ENCODE measurements around the gene TRAM2.

TRAM2 gene

DNA sequence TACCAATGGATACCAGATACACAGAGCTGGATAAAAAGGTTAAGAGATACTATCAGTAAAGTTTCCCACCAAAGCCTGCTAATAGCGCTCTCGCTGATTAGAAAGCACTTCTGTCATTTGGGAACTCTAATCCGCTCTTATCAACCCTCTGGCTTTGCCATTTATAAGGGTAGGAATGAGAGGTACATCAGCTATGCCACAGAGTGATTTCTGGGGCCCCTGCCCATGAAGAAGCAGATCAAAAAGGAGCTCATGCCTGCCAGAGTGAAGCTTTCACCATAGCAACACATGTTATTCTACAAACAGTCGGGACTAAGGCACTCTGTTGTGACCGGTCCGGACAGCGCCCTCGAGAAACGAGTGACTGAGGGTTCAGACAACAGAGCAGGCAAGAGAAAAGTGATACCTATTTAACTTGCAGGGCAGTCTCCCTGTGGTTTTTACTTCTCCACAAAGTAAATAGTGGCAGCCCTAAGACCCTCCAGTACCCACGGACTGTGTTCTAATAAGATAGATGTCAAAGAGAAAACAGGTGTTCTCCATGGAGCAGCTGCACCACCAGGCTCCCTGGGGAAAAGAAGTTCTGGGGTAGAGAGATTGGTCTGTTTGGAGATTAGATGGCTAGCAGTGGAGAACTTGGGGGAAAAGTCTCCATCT lies 5.6 kb downstream of the TRAM2 start:
- no peak for DNase-seq (ENCODE audit: low read depth)
- no peak overlapping the region for H3K4me3 ChIP-seq (ENCODE audit: low read depth, low read length)
- TF ChIP-seq, protein P1, sequence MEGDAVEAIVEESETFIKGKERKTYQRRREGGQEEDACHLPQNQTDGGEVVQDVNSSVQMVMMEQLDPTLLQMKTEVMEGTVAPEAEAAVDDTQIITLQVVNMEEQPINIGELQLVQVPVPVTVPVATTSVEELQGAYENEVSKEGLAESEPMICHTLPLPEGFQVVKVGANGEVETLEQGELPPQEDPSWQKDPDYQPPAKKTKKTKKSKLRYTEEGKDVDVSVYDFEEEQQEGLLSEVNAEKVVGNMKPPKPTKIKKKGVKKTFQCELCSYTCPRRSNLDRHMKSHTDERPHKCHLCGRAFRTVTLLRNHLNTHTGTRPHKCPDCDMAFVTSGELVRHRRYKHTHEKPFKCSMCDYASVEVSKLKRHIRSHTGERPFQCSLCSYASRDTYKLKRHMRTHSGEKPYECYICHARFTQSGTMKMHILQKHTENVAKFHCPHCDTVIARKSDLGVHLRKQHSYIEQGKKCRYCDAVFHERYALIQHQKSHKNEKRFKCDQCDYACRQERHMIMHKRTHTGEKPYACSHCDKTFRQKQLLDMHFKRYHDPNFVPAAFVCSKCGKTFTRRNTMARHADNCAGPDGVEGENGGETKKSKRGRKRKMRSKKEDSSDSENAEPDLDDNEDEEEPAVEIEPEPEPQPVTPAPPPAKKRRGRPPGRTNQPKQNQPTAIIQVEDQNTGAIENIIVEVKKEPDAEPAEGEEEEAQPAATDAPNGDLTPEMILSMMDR (IDR thresholded peaks at IDR 0.05; ENCODE audit: low read depth, low read length, missing control alignments) = no peak

DNA sequence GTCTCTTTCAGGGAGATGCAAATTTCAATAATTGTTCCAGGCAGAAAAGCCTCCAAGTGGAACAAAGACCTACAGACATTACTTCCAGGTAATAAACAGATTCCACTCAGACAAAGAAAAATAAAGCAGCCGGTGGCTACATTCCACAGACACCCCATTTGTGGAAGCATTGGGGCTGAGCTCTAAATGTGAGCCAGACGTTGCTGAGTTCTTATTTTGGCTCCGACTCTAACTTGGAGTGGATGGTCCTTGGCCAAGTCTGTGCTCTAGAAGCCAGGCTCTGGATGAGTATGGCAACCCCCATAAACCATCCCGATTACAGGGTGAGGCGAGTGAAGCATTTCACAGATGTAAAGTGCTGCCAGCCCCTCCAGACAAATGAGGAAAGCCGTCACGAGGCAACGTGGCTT lies 6.6 kb downstream of the TRAM2 start:
- H3K4me3 ChIP-seq (ENCODE audit: low read depth, low read length) = no peak overlapping the region
- no peak for DNase-seq (ENCODE audit: low read depth)
- TF ChIP-seq, protein P1 (IDR thresholded peaks at IDR 0.05; ENCODE audit: low read depth, low read length, missing control alignments) = no peak

DNA sequence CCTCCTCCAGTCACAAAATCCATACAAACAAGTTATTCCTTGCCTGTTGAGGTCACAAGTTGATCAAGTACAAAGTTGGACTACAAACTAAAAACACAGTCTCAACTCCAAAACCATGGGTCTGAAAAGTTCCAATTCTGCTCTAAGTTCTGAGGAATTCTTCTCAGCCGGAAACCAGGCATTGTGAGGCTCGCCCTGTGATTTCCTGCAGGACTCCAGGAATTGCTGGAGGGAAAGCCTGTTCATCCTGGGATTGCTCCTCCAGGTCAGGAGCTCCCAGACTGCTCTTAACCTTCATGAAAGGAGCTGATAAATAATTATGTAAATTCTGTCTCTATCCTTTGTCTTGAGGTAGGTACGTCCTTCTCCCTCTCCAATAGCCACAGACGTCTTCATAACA lies 8.5 kb downstream of the TRAM2 start:
- H3K4me3 ChIP-seq (ENCODE audit: low read depth, low read length) = no peak overlapping the region
- TF ChIP-seq, protein P1 (IDR thresholded peaks at IDR 0.05; ENCODE audit: low read depth, low read length, missing control alignments) = no peak
- DNase-seq (ENCODE audit: low read depth) = no peak

DNA sequence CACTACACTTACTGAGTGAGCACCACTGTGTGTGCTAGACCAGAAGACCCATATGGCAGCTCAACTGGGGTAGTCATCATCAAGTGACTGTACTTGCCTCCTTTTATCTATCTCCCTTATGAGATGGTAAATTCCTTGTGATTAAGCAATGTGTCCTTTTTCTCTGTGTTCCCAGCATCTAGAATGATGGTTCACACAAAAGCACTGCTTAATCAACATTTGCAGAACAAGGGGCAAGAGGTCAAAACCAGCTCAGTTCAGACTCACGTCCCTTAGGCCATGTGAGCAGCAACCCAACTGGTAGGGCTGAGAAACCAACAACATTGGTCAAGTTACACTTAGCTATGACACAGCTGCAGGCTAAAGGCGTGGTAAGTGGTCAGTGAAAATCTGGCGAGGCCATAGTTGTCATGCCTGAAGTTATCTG lies 10.0 kb downstream of the TRAM2 start:
- H3K4me3 ChIP-seq (ENCODE audit: low read depth, low read length) = no peak overlapping the region
- DNase-seq (ENCODE audit: low read depth) = no peak
- TF ChIP-seq, protein P1 (IDR thresholded peaks at IDR 0.05; ENCODE audit: low read depth, low read length, missing control alignments) = no peak

DNA sequence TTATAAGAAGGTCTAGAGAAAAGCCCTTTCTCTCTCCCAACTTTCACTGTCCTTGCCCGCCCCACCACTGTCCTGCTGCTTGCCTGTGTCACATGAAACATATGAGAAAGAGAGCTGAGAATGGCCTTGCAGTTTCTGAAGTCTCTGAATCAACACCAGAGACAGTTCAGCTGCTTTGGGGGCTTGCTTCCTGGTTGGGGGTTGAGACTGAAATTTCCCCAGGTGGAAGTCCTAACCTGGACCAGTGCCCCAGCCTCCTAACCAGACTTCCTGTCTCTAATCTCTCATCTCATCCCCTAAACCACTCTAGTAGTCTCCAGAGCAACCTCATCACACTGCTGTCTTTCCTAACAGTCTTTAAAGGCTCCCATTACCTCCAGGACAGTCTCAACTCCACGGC lies 10.7 kb downstream of the TRAM2 start:
- TF ChIP-seq, protein P1 (IDR thresholded peaks at IDR 0.05; ENCODE audit: low read depth, low read length, missing control alignments) = no peak
- H3K4me3 ChIP-seq (ENCODE audit: low read depth, low read length) = no peak overlapping the region
- peak; percentile 44 for DNase-seq (ENCODE audit: low read depth)

DNA sequence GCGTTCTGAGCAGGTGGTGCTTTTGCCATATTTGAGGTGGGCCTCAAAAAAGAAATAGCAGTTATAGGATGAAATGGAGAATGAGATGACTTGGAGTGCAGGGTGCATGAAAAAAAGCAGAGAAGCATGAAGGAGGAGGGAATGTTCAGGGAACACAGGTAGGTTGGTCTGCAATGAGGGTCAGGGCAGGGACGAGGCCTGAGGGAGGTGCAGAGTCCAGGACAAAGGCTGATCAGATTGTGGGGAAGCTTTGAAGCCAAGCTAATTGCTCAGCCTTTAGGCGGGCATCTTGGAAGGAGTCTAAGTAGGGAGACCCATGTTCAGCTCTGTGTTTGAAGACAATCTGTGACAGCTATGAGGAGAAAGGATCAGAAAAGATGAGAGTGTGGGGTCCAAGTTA lies 12.0 kb downstream of the TRAM2 start:
- TF ChIP-seq, protein P1 (IDR thresholded peaks at IDR 0.05; ENCODE audit: low read depth, low read length, missing control alignments) = no peak
- H3K4me3 ChIP-seq (ENCODE audit: low read depth, low read length) = no peak overlapping the region
- no peak for DNase-seq (ENCODE audit: low read depth)

DNA sequence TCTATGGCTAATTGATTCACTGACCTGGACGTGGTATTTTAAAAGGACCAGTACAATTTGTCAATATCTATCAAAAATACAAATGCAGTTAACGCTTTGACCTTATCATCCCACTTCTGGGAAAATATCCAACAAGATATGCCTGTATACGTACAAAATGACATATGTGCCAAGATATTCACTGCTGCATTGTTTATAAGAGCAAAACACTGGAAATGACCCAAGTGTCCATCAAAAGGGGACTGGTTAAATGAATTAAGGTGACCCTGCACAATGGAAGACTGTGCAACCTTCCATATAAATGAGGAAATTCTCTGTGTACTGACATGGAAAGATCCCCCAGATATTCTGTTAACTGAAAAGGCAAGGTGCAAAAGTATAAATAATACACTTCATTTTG lies 13.9 kb downstream of the TRAM2 start:
- DNase-seq (ENCODE audit: low read depth) = no peak
- TF ChIP-seq, protein P1 (IDR thresholded peaks at IDR 0.05; ENCODE audit: low read depth, low read length, missing control alignments) = no peak
- H3K4me3 ChIP-seq (ENCODE audit: low read depth, low read length) = no peak overlapping the region
